ENCODE data around the gene PLXNA4.

The PLXNA4 gene

GRCh38 chr7:132424277-132424676, 152.0 kb downstream of the PLXNA4 start:
- DNase-seq (ENCODE audit: low read depth): no peak
- H3K4me3 ChIP-seq (ENCODE audit: low read depth, low read length): no peak overlapping the region
- TF ChIP-seq POLR2A (IDR thresholded peaks at IDR 0.05; ENCODE audit: extremely low read depth, insufficient read length) (no peak), CTCF (IDR thresholded peaks at IDR 0.05; ENCODE audit: low read depth, low read length) (no peak), MAX (IDR thresholded peaks at IDR 0.05; ENCODE audit: low read depth, low read length) (no peak), MYC (IDR thresholded peaks at IDR 0.05; ENCODE audit: low read depth, low read length) (no peak)

GRCh38 chr7:132423594-132424200, 152.6 kb downstream of the PLXNA4 start:
- DNase-seq (ENCODE audit: low read depth): no peak
- TF ChIP-seq MYC (IDR thresholded peaks at IDR 0.05; ENCODE audit: low read depth, low read length) (no peak), MAX (IDR thresholded peaks at IDR 0.05; ENCODE audit: low read depth, low read length) (no peak), POLR2A (IDR thresholded peaks at IDR 0.05; ENCODE audit: extremely low read depth, insufficient read length) (no peak), CTCF (IDR thresholded peaks at IDR 0.05; ENCODE audit: low read depth, low read length) (no peak)
- H3K4me3 ChIP-seq (ENCODE audit: low read depth, low read length): no peak overlapping the region

GRCh38 chr7:132422502-132423111, 153.7 kb downstream of the PLXNA4 start:
- DNase-seq (ENCODE audit: low read depth): no peak
- no peak overlapping the region for H3K4me3 ChIP-seq (ENCODE audit: low read depth, low read length)

GRCh38 chr7:132420527-132420926, 155.7 kb downstream of the PLXNA4 start:
- DNase-seq (ENCODE audit: low read depth): no peak
- TF ChIP-seq CTCF (IDR thresholded peaks at IDR 0.05; ENCODE audit: low read depth, low read length) (no peak), MAX (IDR thresholded peaks at IDR 0.05; ENCODE audit: low read depth, low read length) (no peak), POLR2A (IDR thresholded peaks at IDR 0.05; ENCODE audit: extremely low read depth, insufficient read length) (no peak), MYC (IDR thresholded peaks at IDR 0.05; ENCODE audit: low read depth, low read length) (no peak)
- H3K4me3 ChIP-seq (ENCODE audit: low read depth, low read length): no peak overlapping the region

More at GRCh38 chr7:132422502-132423111, 153.7 kb downstream of the PLXNA4 start:
- TF ChIP-seq MAX (IDR thresholded peaks at IDR 0.05; ENCODE audit: low read depth, low read length) (no peak), CTCF (IDR thresholded peaks at IDR 0.05; ENCODE audit: low read depth, low read length) (no peak), POLR2A (IDR thresholded peaks at IDR 0.05; ENCODE audit: extremely low read depth, insufficient read length) (no peak), MYC (IDR thresholded peaks at IDR 0.05; ENCODE audit: low read depth, low read length) (no peak)

GRCh38 chr7:132419542-132419941, 156.7 kb downstream of the PLXNA4 start:
- no peak for TF ChIP-seq CTCF (IDR thresholded peaks at IDR 0.05; ENCODE audit: low read depth, low read length)
- no peak for TF ChIP-seq MYC (IDR thresholded peaks at IDR 0.05; ENCODE audit: low read depth, low read length)
- no peak for TF ChIP-seq MAX (IDR thresholded peaks at IDR 0.05; ENCODE audit: low read depth, low read length)
- H3K4me3 ChIP-seq (ENCODE audit: low read depth, low read length): no peak overlapping the region
- DNase-seq (ENCODE audit: low read depth): no peak
